AG09319 (cell line): ENCODE results near the gene PTPRD.

Experiments
- DNase-seq: peaks from one replicate; pipeline ENCODE4 v3.0.0-alpha.2; 2010; ENCODE audit warnings: low read depth; ENCODE audit errors: extremely low read depth
- TF ChIP-seq, protein P1 (sequence below): IDR thresholded peaks from 2 replicates; pipeline ENCODE4 v1.5.1; 2011; ENCODE audit warnings: low read depth, mild to moderate bottlenecking, inconsistent platforms, low read length, moderate library complexity

PTPRD gene

DNA sequence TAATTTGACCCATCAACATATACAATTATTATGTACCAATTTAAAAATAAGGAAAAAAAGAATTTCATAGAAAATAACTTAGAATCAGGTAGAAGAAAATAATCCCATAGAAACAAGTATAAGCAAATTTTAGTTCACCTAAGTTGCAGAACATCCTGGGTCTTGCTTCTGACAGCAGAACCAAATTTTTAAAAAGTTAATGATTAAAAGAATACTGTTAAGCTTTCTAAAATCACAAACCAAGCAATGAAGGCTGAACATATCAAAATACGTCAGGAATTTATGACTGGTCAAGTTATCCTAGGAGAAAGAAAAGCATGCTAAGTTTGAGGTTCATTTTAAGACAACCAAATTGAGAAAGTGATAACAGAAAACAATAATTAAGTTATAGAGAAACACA lies 650.9 kb downstream of the PTPRD start:
- TF ChIP-seq, protein P1, sequence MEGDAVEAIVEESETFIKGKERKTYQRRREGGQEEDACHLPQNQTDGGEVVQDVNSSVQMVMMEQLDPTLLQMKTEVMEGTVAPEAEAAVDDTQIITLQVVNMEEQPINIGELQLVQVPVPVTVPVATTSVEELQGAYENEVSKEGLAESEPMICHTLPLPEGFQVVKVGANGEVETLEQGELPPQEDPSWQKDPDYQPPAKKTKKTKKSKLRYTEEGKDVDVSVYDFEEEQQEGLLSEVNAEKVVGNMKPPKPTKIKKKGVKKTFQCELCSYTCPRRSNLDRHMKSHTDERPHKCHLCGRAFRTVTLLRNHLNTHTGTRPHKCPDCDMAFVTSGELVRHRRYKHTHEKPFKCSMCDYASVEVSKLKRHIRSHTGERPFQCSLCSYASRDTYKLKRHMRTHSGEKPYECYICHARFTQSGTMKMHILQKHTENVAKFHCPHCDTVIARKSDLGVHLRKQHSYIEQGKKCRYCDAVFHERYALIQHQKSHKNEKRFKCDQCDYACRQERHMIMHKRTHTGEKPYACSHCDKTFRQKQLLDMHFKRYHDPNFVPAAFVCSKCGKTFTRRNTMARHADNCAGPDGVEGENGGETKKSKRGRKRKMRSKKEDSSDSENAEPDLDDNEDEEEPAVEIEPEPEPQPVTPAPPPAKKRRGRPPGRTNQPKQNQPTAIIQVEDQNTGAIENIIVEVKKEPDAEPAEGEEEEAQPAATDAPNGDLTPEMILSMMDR: no peak

DNA sequence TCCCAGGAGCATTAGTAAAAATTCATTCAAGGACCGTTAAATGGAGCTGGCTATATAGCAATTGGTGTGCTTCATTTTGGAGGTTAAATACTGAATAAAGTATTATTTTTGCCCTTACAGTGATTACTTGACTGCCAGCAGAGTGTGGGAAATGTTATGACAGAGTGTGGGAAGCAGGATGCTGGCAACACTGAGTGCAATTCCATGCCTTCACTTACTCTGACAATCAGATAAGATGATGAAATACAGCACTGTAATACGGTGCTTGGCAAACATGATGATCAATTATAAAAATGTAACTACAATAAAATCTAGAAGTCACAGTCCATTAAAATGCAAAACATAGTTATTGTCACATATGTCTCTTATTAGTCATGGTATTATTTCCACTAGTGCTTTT lies 651.3 kb downstream of the PTPRD start:
- no peak for DNase-seq
- TF ChIP-seq, protein P1: no peak

More for the DNA sequence above, 650.9 kb downstream of the PTPRD start:
- DNase-seq: no peak

- DNase-seq: no peak
- TF ChIP-seq, protein P1: no peak
These were observed 661.1 kb downstream of the PTPRD start for GRCh38 chr9:9951556-9952160.

DNA sequence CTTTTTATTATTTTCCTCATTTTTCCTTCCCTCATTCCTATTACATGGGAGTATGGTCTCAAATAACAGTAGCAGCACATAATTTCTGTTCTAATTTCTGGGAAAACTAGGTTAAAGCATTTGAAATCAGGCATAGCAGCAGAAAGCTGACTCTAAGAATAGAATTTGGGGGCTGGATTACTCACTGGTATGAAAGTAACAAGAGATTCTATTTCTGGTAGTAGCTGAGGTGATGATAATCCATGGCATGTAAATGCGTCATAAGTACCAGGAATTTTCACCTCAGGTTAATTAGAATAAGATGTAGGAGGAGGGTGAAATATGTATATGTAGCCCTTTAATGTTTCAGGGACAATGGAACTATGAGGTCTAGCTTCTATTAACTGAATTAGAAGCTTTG lies 662.0 kb downstream of the PTPRD start:
- TF ChIP-seq, protein P1: no peak
- DNase-seq: no peak

- TF ChIP-seq, protein P1: no peak
- DNase-seq: no peak
These were observed 662.8 kb downstream of the PTPRD start for GRCh38 chr9:9949978-9950377.

DNA sequence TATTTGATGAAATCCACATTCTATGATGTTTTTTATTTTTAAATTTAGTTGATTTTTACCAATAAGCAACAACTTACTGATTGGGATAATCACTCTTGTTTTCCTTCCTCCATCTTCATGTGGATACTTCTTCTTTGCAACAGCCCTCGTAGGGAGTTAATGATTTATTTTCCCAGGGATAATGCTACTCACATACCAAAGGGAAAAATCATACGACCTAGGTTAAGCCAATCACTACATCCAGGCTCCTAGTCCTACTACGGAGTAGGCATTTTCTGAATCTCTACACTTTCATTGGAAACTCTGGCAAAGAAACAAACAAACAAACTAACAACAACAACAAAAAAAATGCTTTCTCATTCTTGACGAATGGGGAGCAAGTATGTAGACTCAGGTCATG lies 663.4 kb downstream of the PTPRD start:
- DNase-seq: no peak
- TF ChIP-seq, protein P1: no peak

DNA sequence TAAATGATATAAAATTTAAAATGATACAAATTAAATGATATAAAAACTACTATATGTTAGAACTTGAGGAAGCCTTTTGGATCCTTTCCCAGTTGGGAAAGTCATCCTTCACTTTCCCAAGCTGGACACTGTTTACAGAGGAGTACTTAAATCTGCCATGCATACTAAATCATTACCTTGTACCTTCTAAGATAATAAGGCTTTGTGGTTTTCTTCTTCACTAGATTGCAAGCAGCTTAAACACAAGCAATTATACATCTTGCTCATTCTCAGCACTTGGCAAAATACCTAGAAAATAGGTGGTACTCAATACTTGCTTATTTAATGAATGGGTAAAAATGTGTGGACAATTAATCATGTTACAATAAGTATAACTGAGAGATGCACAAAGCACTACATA lies 666.8 kb downstream of the PTPRD start:
- TF ChIP-seq, protein P1: no peak
- DNase-seq: no peak
